NCI-H2171 treated with DMSO at 0.1 percent for 48 hours (cell line): ENCODE measurements around the gene KRTAP12-2.

Experiments used
- DNase-seq: peaks from one replicate; lab custom pipeline; 2025; lab: John Stamatoyannopoulos, UW

The KRTAP12-2 gene

GRCh38 chr21:44666401-44667320, at the start of gene KRTAP12-2:
Gene KRTAP12-2, minus strand, starts transcription at chr21:44666927. Its CDS starts 41 bp downstream, at chr21:44666886.
- peak; percentile 48 for DNase-seq

- DNase-seq: no peak
Observed at GRCh38 chr21:44714905-44715304, 48.2 kb upstream of the KRTAP12-2 start.

- no peak for DNase-seq
Observed at GRCh38 chr21:44713846-44714245, 47.1 kb upstream of the KRTAP12-2 start.

- no peak for DNase-seq
Observed at GRCh38 chr21:44713130-44713529, 46.4 kb upstream of the KRTAP12-2 start.

GRCh38 chr21:44712203-44713028, 45.7 kb upstream of the KRTAP12-2 start:
- DNase-seq: no peak

- peak; percentile 76 for DNase-seq
Observed at GRCh38 chr21:44711327-44712202, 44.8 kb upstream of the KRTAP12-2 start, which contains the start of gene TSPEAR. Gene TSPEAR, minus strand, starts transcription at chr21:44711572. Its CDS starts 58 bp downstream, at chr21:44711514.

GRCh38 chr21:44710756-44711326, 44.1 kb upstream of the KRTAP12-2 start:
- peak; percentile 87 for DNase-seq

- no peak for DNase-seq
Observed at GRCh38 chr21:44710294-44710665, 43.6 kb upstream of the KRTAP12-2 start.

GRCh38 chr21:44709426-44710293, 42.9 kb upstream of the KRTAP12-2 start:
- DNase-seq: peak; percentile 65

- no peak for DNase-seq
Observed at GRCh38 chr21:44708866-44709425, 42.2 kb upstream of the KRTAP12-2 start.

GRCh38 chr21:44708213-44708865, 41.6 kb upstream of the KRTAP12-2 start:
- no peak for DNase-seq

- DNase-seq: no peak
Observed at GRCh38 chr21:44706706-44707581, 40.2 kb upstream of the KRTAP12-2 start.

- no peak for DNase-seq
Observed at GRCh38 chr21:44706026-44706705, 39.4 kb upstream of the KRTAP12-2 start.

- DNase-seq: no peak
Observed at GRCh38 chr21:44704636-44705001, 37.9 kb upstream of the KRTAP12-2 start.

- DNase-seq: no peak
Observed at GRCh38 chr21:44703731-44704635, 37.3 kb upstream of the KRTAP12-2 start.

- DNase-seq: no peak
Observed at GRCh38 chr21:44702973-44703730, 36.4 kb upstream of the KRTAP12-2 start.
